Fibroblast of villous mesenchyme (primary cell): ENCODE measurements around the gene BBS9. TPM values are rescaled to one million over a fixed set of nuclear protein-coding genes. Genes with fewer than 3 reads are reported as not detected.
"Not testable (repeated sequence)": the region's sequence is repeated elsewhere in the genome, so short reads cannot be mapped to it uniquely, and the experiment has no call there.

ENCODE experiments used
- DNase-seq: peaks from one replicate; pipeline ENCODE4 v3.0.0-alpha.2; 2010; ENCODE audit warnings: low read depth
- H3K4me3 ChIP-seq: 2 replicates; pipeline ENCODE4 v1.5.1; 2011; ENCODE audit warnings: low read depth, mild to moderate bottlenecking, low read length
- CTCF ChIP-seq: IDR thresholded peaks from 2 replicates; pipeline ENCODE4 v1.5.1; 2012; ENCODE audit warnings: low read depth, mild to moderate bottlenecking, low read length; ENCODE audit not compliant: insufficient read depth
- total RNA-seq: library from RNA; depleted of rRNA; stranded (reverse); fragments of >200 nt; gene quantifications from 2 replicates; pipeline ENCODE4 v1.2.3, GENCODE V29; 2012

BBS9 gene
- total RNA-seq, 1 donor, result 20.7 TPM

GRCh38 chr7:33466203-33466602 is 336.8 kb downstream of the BBS9 start:
- H3K4me3 ChIP-seq, result no peak overlapping the region
- no peak for DNase-seq
- TF ChIP-seq CTCF, result no peak

DNA sequence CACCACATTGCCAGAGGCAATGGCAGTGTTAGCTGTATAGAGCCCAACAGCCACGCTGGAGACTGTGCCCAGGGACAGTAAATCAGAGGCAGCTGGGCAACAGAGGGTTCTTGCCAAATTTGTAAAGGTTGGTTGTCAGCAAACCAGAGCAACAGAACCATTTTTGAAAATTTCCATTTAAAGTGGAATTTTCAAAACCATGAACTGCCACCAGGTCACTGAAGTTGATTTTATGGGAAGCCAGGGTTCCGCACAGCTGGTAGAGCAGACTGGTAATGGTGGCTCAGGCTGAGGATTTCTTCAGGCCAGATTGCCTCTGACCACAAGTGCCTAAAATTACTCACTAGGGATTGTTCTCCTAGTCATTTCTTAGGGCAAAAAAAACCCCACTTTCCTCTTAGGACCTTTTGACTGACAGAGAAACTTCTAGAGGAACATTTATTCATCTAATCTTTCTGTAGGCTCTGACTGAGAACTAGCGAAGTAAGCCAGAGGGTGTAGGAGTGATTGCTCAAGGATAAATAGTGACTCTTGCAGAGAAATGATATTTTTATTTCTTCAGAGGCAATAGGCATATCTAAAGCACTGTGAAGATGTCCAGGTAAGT is 342.4 kb downstream of the BBS9 start:
- H3K4me3 ChIP-seq, result no peak overlapping the region
- no peak for TF ChIP-seq CTCF
- no peak for DNase-seq

DNA sequence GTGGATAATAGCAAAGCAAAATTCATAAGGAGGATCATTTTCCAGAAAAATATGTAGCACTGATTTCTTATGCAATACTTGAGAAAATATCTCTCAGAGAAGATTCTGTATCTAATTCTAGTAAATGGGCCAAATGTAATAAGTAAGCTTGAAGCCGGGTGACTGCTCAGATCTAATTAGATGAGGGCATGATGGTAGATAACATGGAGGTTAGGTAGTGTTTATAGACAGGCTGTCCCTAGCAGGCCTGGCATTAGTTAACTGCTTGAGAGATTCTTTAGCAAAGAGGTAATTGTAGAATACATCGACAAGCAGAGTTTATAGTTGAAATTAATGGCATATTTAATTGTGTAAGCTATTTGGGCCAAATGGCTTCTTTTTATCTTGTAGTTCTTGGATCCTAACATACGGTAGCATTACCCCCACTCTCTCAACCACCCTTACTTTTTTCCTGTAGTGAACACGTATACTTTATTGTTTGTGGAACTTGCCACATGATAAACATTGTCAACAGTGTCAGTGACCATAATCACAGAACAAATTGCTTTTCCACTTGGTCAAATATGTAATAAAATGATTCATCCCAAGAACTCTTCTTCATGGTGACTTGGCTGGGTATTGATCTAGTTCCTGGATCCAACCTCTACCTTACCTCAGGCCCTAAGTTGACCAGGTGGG is 343.1 kb downstream of the BBS9 start:
- TF ChIP-seq CTCF, result no peak
- no peak for DNase-seq
- no peak overlapping the region for H3K4me3 ChIP-seq

GRCh38 chr7:33477719-33478480 is 348.5 kb downstream of the BBS9 start:
- no peak for DNase-seq
- no peak for TF ChIP-seq CTCF
- H3K4me3 ChIP-seq, result no peak overlapping the region

DNA sequence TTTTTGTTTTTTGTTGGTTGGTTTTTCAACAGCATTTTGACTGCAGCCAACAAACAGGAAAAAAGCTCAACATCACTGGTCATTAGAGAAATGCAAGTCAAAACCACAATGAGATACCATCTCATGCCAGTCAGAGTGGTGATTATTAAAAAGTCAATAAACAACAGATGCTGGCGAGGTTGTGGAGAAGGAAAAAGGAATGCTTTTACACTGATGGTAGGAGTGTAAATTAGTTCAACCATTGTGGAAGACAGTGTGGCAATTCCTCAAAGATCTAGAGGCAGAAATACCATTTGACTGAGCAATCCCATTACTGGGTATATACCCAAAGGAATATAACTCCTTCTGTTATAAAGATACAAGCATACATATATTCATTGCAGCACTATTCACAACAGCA is 355.1 kb downstream of the BBS9 start:
- not testable (repeated sequence) for H3K4me3 ChIP-seq, DNase-seq

DNA sequence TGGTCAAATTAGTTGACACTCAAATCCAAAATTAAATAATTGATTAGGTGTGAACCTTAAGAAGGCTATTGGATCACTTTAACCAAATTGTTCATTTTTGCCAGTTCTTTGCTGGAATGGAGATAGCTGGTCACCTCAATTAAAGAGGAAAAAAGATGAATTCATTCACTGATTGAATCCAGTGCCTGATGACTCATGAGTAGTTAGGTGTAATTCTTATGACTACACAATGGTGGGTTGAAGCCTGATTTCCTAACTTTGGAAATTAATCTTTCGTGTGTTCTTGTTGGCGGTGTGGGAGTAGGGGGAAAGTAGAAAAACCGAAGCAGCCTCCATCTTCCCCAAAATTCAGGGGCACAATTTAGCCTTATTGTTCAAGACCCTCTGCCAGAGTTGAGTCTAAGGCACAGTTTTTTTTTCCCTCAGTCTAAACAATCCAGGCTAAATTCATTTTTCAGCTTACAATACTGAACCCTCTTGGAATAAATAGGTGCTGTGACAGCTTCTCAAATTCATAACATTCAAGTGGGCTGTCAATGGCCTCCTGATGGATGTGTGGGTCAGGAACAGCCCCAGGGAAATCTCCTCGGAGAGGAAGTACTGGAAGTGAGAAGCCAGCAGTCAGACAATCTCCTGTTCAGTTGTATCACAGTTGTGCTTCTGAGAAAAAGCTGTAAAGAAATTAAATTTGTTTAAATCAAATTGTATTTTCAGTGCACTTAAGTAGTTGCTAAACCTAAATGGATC is 356.6 kb downstream of the BBS9 start:
- DNase-seq, result no peak
- H3K4me3 ChIP-seq, result no peak overlapping the region
- TF ChIP-seq CTCF, result no peak

DNA sequence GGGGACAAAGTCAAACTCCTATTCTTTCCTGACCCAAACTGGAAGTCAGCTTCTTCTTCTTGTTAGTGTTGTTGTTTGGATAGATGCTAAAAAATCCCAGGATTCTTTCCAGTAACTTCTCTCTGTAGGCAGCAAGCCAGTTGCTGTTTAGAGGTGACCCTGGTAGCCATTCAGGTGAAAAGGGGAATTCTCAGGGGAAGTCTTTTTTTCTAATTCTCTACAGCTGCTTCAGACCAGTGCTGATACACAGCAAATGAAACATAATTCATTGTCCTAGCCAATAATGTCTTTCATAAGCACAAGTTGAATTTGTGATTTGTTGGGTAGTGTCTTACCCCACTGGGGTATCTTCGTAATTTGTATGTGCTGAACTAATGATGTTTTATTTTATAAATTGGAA is 357.3 kb downstream of the BBS9 start:
- no peak overlapping the region for H3K4me3 ChIP-seq
- no peak for TF ChIP-seq CTCF
- DNase-seq, result no peak
